ENCODE measurements around the gene COBL.
"Not testable (repeated sequence)": the region's sequence is repeated elsewhere in the genome, so short reads cannot be mapped to it uniquely, and the experiment has no call there.

Gene COBL

GRCh38 chr7:51213618-51214017, 103.0 kb downstream of the COBL start:
- no peaks in the 10 kb centered on the region for H3K4me1 Mint-ChIP-seq
- no peak overlapping the region for H3K27ac Mint-ChIP-seq
- no peak for DNase-seq
- H3K4me3 Mint-ChIP-seq = no peak overlapping the region
- no peak for TF ChIP-seq CTCF (IDR thresholded peaks at IDR 0.05)
- no peaks in the 10 kb centered on the region for H3K36me3 Mint-ChIP-seq (ENCODE audit: low read depth)
- peaks cover 9% of the 10 kb centered on the region for H3K27me3 Mint-ChIP-seq (ENCODE audit: low read depth, poor library complexity)
- peaks cover 5% of the 10 kb centered on the region for H3K9me3 Mint-ChIP-seq

GRCh38 chr7:51210766-51211165, 105.8 kb downstream of the COBL start:
- Mint-ChIP-seq H3K36me3 (ENCODE audit: low read depth) (no peaks in the 10 kb centered on the region), H3K9me3 (peaks cover 18% of the 10 kb centered on the region), H3K4me1 (no peaks in the 10 kb centered on the region), H3K4me3 (no peak overlapping the region), H3K27me3 (ENCODE audit: low read depth, poor library complexity) (peaks cover 9% of the 10 kb centered on the region), H3K27ac (no peak overlapping the region)
- no peak for TF ChIP-seq CTCF (IDR thresholded peaks at IDR 0.05)
- no peak for DNase-seq

- no peak for DNase-seq
- Mint-ChIP-seq H3K27ac (no peak overlapping the region), H3K36me3 (ENCODE audit: low read depth) (no peaks in the 10 kb centered on the region), H3K4me1 (no peaks in the 10 kb centered on the region), H3K9me3 (peaks cover 30% of the 10 kb centered on the region), H3K4me3 (no peak overlapping the region), H3K27me3 (ENCODE audit: low read depth, poor library complexity) (peaks cover 9% of the 10 kb centered on the region)
- TF ChIP-seq CTCF (IDR thresholded peaks at IDR 0.05) = no peak
These were observed 107.2 kb downstream of the COBL start for GRCh38 chr7:51209426-51209825.

GRCh38 chr7:51208125-51208524, 108.5 kb downstream of the COBL start:
- not testable (repeated sequence) for H3K36me3 Mint-ChIP-seq (ENCODE audit: low read depth); H3K4me3 Mint-ChIP-seq; H3K4me1 Mint-ChIP-seq; H3K27ac Mint-ChIP-seq; H3K27me3 Mint-ChIP-seq (ENCODE audit: low read depth, poor library complexity); DNase-seq
- H3K9me3 Mint-ChIP-seq = peaks cover 44% of the 10 kb centered on the region

GRCh38 chr7:51198654-51199053, 118.0 kb downstream of the COBL start:
- Mint-ChIP-seq H3K4me3 (no peak overlapping the region), H3K4me1 (no peaks in the 10 kb centered on the region), H3K27ac (no peak overlapping the region), H3K36me3 (ENCODE audit: low read depth) (no peaks in the 10 kb centered on the region), H3K9me3 (peaks cover 31% of the 10 kb centered on the region), H3K27me3 (ENCODE audit: low read depth, poor library complexity) (peaks cover 3% of the 10 kb centered on the region)
- no peak for TF ChIP-seq CTCF (IDR thresholded peaks at IDR 0.05)
- DNase-seq = no peak

- no peak for TF ChIP-seq CTCF (IDR thresholded peaks at IDR 0.05)
- Mint-ChIP-seq H3K9me3 (no peaks in the 10 kb centered on the region), H3K4me3 (no peak overlapping the region), H3K27ac (no peak overlapping the region), H3K4me1 (peaks cover 12% of the 10 kb centered on the region), H3K36me3 (ENCODE audit: low read depth) (no peaks in the 10 kb centered on the region), H3K27me3 (ENCODE audit: low read depth, poor library complexity) (peaks cover 3% of the 10 kb centered on the region)
- no peak for DNase-seq
These were observed 125.6 kb downstream of the COBL start for GRCh38 chr7:51190969-51191368.
